ENCODE results near the gene AP2S1.

AP2S1 gene

GRCh38 chr19:46798713-46799112, 51.9 kb downstream of the AP2S1 start:
- no peak for DNase-seq

GRCh38 chr19:46797881-46798280, 52.8 kb downstream of the AP2S1 start:
- DNase-seq: no peak

- DNase-seq: peak; percentile 88
These were observed 58.7 kb downstream of the AP2S1 start for GRCh38 chr19:46791944-46792343.

- no peak for DNase-seq
These were observed 61.3 kb downstream of the AP2S1 start for GRCh38 chr19:46789371-46789770.

- DNase-seq: no peak
These were observed 61.7 kb downstream of the AP2S1 start for GRCh38 chr19:46788968-46789338.

- peak; percentile 95 for DNase-seq
These were observed 62.2 kb downstream of the AP2S1 start, which contains the start of gene SLC1A5 for GRCh38 chr19:46788262-46788967. Gene SLC1A5, minus strand, starts transcription at chr19:46788594. Its CDS starts 629 bp downstream, at chr19:46787965.
